ENCODE measurements around the gene TNFRSF13B.
"Not testable (repeated sequence)": the region's sequence is repeated elsewhere in the genome, so short reads cannot be mapped to it uniquely, and the experiment has no call there.

TNFRSF13B gene

DNA sequence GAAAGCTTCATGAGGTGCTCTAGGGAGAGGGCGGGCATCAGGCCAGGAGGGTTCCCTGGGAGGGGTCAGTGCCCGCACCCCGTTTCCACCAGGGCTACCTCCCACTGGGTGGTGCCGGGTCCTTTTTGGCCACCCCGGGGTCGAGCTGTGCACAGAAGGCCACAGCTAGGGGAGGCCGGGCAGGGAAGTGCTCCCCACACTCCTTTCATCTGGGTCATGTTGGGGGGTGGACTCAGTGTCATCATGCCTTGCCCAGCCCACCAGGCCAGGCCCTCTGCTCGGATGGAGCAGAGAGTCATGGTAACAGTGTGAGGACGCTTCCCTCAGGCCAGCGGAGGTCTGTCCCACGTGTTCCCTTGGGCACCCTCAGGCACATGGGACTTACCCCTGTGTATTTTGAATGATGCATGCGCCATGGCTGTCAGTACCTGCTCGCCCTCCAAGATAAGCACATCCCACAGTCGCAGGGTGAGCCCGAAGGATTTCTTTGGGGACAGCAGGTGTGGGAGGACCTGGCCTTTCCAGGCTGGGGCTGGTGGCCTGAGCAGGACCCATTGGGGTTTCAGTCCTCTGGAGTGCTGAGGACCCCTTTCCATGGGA is 46.4 kb downstream of the TNFRSF13B start:
- DNase-seq (ENCODE audit: low spot score): no peak

DNA sequence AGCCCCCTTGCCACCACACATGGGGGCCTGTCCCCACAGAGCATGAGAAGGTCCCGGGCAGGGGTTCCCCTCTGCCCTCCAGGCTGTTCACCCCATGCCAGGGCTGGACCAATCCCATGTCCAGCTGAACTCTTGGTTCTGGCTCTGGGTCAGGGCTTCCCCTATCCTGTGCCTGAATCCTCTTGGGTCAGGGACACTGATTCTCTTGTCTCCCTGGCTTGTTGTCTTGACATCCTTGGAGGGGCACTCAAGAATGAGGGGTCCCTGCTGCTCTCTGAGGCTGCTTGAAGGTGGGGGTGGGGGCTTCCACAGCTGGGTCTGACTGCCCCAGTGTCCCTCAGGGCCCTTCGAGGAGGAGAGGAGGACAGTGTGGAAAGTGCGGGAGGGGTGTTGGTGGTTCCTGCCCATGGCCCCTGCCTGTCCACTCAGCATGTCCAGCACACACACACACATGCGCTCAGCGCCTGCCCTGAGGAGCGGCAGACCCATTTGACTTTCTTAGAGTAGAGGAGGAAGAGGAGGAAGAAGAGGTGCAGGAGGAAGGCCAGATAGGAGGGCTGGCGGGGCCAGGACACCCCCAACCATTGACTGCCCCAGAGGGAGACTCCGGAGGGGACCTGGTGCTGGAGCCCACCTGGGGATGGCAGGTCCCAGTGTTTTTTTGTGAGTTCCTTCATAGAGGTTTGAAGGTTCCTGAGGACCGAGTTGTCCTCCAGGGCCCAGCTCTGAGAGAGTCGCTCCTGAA is 47.0 kb downstream of the TNFRSF13B start:
- DNase-seq (ENCODE audit: low spot score): no peak

DNA sequence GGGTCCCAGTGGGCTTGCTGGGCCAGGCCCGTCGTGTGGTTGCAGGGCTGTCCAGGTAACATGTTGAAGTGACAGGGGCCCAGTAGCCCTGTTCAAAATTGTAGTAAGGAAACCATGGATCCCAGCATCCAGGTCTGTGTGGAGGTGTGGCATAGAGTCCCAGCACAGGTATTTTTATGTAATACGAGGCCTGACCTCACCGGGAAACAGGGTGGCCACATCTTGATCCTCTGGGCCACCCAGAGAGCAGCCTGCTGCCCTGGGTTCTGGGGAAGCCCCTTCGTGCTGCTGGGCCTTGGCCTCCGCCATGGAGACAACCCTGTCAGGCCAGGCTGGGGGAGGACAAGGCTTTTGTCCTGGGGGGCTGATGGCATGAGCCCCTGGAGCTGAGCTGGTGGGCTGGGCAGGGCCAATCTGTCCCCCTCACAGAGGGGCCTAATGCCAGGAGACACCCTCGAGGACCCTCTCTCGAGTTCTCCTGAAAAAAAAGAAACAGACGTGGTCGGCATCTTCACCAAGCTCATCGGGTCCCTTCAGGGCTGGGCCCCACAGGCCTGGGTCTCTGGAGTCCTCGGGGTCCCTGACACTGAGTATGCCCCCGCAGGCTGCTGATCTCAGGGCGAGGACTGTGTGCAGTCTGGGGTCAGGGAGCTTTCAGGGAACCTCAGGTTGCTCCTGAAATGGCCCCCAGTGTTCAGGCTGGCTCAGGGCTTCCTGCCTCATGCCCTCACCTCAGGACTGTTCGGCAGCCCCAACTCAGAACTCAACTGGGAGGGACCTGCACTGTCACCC is 47.8 kb downstream of the TNFRSF13B start:
- DNase-seq (ENCODE audit: low spot score): no peak

DNA sequence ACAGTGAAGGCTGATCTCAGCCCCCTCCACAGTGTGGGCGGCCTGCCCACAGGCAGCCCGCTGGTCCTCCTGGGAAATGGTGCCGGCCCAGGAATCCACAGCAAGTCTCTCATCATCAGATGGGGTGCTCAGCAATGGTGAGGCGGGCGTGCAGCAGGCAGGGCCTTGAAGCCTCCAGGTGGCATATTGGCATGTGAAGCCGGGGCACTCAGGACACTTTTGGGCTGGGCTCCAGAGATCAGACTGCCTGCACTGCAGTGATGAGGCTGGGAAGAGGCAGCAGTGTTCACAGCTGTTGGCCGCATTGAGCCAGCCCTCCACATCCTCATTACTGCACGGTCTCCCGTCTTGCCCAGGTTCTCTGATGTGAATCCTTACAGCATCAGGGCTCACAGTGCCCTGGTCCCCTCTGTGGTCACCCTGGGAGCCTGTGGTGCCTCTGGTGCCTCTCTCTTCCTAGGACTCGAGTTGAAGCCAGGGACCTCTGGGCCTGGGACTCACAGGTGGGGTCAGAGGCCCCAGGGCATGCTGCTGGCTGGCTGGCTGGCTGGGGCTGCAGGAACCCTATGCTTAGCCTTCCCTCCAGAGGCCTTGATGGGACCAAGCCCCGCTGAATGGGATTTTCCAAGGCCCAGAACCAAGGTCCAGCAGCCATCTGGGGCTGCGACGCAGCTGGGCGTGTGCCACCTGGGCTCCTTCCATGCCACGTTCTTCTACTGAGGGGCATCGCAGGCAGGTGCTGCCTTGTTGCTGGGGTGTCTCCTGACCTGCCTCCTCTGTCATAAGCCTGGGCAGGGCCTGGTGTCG is 48.6 kb downstream of the TNFRSF13B start:
- DNase-seq (ENCODE audit: low spot score): no peak

DNA sequence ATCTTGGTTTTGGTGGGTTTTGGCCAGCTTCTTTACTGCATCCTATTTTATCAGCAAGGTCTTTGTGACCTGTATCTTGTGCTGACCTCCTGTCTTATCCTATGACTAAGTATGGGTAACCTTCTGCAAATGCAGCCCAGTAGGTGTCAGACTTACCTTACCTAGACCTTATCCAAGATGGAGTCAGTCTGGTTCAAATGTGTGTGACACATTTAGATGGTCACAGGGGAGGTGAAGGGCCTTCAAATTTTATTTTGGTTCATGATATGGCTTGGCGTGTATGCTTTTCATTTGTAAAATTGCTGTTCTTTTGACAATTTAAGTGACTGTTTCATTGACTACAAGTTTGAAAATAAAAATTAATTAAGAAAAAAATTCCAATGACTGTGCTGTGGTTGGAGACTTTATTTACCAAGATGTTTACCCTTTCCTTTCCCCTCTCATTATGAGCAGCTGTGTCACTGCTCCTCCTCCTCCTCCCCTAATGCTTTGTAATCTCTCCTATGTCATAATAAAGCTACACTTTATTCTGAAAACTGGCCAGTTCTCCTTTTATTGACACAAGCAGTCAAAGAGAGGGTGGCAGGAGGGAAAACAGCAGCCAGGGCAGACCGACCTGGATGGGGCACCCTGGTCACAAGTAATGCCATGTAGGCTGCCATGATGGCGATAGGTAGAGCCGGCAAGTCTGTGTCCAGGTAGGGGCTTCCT is 49.4 kb downstream of the TNFRSF13B start:
- no peak for DNase-seq (ENCODE audit: low spot score)

DNA sequence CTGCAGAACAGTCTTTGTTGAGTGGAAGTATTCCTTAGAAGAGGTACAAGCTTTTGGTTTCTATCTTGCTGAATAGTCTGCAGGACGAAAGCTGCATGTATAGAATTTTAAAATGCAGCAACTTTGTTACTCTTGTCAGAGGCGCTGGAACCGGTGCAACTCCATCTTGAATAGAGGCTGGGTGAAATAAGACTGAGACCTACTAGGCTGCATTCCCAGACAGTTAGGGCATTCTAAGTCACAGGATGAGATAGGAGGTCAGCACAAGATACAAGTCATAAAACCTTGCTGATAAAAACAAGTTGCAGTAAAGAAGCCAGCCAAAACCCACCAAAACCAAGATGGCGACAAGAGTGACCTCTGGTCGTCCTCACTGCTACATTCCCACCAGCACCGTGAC is 50.5 kb downstream of the TNFRSF13B start:
- not testable (repeated sequence) for DNase-seq (ENCODE audit: low spot score)

DNA sequence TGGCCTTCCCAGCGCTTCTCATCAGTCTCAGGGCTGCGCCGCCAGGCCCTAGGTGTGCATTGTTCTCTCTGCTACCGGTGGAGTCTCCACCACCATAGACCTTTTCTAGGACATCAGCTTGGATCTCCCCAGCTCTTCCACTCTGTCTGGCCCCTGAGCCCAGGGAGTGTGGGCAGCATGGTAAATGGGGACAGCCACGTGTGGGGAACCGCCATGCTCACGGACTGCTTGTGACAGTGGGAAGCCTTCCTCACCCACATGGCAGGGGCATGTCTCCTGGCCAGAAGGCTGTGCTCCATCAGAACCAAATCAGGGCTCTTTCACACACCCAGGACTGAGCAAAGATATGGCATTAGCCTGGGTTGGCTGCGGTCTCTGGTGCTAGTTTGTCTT is 51.3 kb downstream of the TNFRSF13B start:
- DNase-seq (ENCODE audit: low spot score): no peak

DNA sequence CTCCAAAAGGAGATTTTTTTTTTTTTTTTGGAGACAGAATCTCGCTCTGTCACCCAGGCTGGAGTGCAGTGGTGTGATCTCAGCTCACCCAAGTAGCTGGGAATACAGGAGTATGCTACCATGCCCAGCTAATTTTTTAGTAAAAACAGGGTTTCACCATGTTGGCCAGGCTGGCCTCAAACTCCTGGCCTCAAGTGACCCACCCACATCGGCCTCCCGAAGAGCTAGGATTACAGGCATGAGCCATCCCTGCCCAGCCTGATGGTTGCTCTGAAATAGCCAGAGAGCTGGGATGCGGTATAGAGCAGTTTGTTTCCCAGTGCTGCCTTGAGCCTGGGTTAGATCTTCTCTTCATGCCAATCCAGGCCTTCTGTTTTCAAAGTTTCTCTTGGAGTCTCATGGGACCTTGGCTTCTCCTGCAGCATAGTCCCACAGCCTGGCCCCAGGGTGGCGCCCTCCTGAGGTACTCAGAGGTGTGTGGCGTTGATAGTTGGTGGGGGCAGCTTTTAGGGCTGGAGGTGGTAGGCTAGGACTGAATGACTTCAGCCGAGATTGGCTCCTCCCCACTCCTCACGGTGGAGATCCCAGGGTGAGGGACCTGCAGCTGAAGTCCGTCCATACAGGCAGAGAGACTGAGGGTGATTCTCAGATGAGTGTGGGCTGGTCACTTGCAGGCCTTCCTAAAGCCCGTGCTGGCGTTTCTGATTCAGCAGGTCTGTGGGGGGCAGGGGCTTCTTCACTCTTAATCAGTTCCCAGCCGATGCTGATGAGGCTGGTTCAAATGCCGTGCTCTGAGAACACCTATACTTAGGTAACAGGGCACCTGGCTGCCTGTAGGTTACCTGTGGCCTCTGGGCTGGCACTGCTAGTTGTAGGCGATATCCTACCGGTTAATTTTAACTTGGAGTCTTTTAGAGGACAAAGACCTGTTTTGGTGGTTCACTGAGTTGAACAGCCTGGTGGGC is 52.0 kb downstream of the TNFRSF13B start:
- no peak for DNase-seq (ENCODE audit: low spot score)

DNA sequence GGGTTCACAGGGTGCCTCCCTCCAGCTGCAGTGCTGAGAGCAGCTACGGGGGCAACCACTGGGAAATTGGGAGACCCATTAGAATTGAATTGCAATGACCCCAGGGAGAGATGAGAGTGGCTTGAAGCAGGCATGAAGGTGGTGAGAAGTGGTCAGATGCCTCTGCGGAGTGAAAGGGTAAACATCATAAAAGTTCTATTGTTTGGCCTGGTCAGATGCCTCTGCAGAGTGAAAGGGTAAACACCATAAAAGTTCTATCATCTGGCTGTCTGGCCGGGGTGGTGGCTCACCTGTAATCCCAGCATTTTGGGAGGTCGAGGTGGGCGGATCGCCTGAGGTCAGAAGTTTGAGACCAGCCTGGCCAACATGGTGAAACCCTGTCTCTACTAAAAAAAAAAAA is 53.5 kb downstream of the TNFRSF13B start:
- no peak for DNase-seq (ENCODE audit: low spot score)

DNA sequence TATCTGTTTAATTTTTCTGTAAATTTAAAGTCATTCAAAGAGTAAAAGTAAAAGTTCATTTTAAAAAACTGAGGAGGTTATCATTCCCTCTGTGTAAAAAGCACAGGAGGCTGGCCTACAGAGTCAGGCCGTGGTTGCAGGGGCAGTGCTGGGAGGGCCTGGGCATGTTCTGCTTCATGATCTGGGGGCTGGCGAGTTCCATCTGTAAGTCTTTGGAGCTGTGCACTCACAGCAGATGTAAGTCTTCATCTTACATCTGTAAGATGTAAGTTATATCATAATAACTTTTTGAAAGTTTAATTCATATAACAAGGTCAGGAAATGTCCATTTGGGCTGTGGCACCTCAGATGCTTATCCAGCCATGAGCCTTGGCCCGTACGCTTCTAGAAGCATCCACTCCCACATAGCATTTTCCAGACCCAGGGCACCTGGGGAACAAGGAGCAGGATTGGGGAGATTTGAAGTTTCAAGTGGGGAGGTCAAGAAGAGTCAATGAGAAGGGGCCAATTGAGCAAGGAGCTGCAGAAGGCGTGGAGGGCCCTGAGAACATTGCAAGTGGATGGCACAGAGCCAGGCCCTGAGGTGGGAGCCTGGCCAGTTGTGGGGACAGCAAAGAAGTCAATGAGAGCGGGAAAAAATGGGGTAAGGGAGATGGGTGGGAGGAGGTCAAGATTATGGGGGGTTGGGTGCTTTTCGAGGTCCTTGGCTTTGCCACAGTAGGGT is 54.1 kb downstream of the TNFRSF13B start:
- DNase-seq (ENCODE audit: low spot score): no peak

DNA sequence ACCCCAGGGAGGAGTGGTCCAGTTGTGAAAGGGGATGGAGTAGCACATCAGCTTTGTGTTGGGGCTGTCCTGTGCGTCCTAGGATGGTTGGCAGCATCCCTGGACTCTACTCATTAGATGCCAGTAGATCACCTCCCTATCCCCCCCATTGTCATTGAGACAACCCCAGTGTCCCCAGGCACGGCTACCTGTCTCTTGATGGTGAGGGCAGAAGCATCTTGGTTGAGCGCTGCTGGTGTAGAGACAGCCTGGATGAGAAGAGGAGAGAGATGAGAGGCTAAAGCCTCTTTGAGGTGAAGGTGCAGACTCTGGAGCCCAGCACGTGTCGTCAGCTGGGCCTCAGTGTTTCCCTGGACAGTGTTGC is 55.4 kb downstream of the TNFRSF13B start:
- no peak for DNase-seq (ENCODE audit: low spot score)

DNA sequence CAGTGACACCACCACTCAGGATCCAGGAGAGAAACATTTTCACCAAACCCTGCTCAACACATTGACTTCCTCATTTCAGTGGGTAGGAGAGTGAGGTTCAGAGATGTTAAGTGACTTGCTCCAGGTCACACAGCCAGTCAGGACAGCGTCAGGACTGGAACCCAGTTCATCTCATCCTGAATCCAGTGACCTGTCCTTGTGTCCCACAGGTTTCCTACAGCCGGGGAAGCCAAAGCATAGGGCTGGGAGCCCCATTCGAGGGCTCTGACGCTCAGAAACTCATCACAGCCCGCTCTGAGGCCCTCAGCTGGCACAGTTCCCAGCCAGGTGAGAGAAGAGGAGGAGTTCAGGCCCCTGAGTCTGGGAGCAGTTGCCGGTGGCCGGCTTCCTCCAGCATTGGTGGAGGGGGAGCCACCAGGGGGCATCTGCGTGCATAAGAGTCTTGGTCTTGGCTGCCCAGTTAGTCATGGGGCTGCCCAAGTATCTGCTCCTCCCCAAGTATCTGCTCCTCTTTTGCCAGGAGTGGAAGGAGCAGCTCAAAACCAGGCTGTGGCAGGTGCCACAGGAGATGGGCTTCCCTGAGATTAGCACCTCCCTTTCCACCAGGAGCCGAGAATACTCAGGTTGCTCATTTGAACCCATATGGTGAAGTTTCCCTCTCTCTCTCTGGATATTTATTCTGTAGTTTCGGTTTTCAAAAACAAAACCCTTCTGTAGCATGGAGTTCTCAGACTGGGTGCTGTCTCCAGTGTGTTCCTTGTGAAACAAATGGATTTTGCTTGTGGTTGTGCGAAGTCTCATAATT is 56.0 kb downstream of the TNFRSF13B start:
- DNase-seq (ENCODE audit: low spot score): peak; percentile 76

DNA sequence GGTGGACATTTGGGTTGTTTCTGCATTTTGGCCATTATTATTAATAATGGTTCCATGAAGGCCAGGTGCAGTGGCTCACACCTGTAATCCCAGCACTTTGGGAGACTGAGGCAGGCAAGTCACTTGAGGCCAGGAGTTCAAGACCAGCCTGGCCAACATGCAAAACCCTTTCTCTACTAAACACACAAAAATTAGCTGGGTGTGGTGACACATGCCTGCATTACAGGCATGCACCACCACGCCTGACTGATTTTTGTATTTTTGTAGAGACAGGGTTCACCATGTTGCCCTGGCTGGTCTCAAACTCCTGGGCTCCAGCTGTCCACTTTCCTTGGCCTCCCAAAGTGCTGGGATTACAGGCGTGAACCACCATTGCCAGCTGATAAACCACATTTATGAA is 58.5 kb downstream of the TNFRSF13B start:
- DNase-seq (ENCODE audit: low spot score): no peak

DNA sequence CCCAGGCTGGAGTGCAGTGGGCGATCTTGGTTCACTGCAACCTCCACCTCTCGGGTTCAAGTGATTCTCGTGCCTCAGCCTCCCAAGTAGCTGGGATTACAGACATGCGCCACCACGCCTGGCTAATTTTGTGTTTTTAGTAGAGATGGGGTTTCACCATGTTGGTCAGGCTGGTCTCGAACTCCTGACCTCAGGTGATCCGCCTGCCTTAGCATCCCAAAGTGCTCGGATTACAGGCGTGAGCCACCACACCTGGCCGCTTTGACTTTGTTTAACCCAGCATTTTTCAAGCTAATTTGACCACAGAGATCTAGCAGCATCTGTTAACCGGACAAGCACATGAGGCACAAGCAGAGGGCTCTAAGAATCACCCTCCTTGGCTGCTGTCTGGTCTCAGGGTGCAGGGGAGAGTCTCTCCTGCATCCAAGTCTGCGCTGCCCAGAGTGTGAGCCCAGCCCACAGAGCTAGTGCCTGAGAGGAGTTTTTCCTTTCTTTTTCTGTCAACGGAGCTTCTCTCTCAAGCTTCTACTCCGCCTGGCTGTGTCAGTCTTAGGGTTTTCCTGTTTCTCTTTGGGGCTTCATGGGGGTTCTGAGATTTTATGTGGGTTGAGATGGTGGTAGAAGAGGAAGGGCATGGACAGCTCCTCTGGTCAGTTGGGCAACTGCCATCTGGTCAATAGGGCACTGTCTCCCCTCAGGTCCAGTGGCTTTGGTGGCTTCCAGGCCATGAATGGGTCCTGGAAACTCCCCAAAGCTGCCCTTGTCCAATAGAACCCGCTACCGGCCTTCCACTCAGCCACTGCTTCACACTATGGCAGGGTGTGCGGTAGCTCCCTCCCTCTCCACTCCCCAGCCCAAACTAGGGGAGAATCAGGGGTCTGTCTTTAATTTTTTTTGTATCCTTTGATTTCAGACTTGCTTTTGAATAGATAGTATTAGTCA is 59.6 kb downstream of the TNFRSF13B start:
- DNase-seq (ENCODE audit: low spot score): peak; percentile 42

DNA sequence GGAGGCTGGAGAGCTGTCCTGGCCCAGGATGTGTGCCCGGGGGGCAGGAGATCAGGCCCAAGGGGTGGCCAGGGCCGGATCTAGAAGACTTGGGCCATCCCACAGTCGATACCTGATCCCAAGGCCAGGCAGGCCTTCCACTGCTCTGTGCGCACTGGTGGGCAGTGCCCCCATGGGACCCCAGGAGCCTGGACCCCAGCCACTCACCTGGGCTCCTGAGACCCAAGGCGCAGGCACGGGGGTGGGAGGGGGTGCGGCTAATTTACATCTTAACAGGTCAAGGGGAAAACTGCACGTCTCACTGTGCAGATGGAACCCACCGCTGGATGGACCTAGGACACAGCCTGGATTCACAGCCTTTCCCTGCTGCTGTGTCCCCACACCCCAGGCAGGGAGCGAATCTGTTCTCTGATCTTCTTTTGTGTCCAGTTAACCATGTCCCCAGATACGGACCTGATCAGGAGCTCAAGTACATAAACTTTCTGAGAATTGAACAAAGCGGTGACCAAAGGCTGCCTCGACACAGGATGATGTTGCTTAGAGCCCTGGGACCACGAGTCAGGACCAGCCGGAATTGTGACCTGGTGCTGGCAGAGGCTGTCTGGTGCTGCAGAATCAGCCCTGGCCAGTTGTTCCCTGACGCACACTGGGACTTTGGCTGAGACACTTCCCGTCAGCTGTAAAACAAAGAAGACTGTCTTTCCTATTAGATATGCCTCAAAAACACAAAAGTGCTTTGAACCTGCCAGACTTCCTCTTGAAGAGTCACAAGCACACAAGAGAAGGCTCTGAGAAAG is 60.6 kb downstream of the TNFRSF13B start:
- DNase-seq (ENCODE audit: low spot score): peak; percentile 47

DNA sequence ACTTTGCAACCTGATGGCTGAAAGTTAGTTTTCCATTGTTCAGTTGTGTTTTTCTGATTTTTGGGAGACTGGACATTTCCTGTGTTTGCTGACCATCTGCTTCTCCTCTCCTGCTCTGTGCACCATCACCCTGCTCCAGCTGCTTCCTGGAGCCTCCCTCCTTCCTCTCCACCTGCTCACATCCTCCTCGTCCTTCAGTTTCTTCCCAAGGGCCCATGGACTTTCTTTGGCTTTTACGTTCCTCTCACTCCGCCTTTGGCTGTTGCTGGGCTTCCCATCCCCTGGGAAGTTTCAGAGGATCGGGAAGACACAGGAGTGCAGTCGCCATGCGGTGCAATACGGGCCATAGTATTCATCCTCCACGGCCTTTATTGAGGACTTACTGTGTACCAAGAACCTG is 61.6 kb downstream of the TNFRSF13B start:
- no peak for DNase-seq (ENCODE audit: low spot score)

Data from ecto neural progenitor cell (in vitro differentiated cells).